Activated CD8-positive, alpha-beta memory T cell treated with anti-CD3 and anti-CD28 coated beads, Interleukin-2, amount 50 U/mL, for 24 hours (primary cell): ENCODE data around the gene ZNF79.
"Not testable (repeated sequence)": the region's sequence is repeated elsewhere in the genome, so short reads cannot be mapped to it uniquely, and the experiment has no call there.

Source experiments
- DNase-seq: peaks from one replicate; pipeline ENCODE4 v3.0.0-alpha.2; 2020; ENCODE audit errors: extremely low read depth

The ZNF79 gene

GRCh38 chr9:127455324-127455992, 31.3 kb downstream of the ZNF79 start:
- no peak for DNase-seq

- no peak for DNase-seq
Measured at GRCh38 chr9:127457191-127457878, 33.2 kb downstream of the ZNF79 start.

DNA sequence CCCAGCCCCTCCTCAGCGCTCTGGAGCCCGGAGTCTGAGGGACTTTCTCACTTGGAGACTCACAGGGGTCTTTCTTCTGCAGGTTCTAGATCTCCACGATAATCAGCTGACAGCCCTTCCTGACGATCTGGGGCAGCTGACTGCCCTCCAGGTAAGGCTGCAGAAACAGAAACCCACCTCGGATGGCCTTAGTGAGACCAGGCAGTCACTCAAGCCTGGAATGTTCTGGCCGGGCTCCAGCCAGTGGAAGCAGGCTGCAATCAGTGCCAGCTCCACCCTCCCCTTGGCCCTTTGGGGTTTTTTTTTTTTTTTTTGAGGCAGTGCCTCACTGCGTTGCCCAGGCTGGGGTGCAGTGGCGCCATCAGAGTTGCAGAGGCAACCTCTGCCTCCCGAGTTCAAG, 34.7 kb downstream of the ZNF79 start:
- no peak for DNase-seq

GRCh38 chr9:127463382-127463781, 39.2 kb downstream of the ZNF79 start:
- no peak for DNase-seq

DNA sequence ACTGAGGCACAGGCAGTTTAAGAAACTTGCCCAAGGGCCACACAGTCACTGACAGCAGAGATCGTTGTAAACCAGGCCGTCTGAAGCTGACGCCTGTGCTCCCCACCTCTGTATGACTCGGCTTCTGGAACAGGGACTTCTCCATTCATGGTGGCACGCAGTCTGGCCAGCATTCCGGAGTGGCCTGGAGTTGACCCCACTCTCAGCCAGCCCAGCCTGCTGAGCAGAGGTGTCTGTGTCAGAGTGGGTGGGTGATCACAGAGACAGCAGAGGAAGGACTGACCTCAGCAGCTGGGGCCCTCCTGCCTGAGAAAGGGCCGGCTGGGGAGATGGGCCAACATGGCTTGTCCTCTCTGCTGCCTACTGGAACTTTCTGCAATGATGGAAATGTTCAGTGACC, 39.7 kb downstream of the ZNF79 start:
- DNase-seq = no peak

GRCh38 chr9:127466407-127466917, 42.3 kb downstream of the ZNF79 start:
- DNase-seq = not testable (repeated sequence)

- DNase-seq = no peak
Measured at GRCh38 chr9:127467621-127468020, 43.4 kb downstream of the ZNF79 start.

- no peak for DNase-seq
Measured at GRCh38 chr9:127470662-127471061, 46.5 kb downstream of the ZNF79 start.

GRCh38 chr9:127473501-127473900, 49.3 kb downstream of the ZNF79 start:
- DNase-seq = no peak

DNA sequence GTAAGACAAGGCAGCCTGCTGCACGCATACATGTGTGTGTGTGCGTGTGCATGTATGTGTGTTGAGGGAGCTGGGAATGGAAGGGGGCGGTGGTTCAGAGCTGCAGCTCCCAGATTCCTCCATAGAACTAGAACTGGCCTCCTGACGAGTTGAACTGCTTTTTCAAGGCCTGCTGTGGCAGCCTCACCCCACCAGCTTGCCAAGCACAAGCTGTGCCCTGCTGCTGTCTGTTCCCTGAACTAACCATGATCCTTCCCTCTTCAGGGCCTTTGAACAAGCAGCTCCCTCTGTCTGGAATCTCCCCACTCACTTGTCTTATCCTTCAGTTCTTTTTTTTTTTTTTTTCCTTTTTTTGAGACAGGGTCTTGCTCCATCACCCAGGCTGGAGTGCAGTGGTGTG, 49.8 kb downstream of the ZNF79 start:
- DNase-seq = no peak

DNA sequence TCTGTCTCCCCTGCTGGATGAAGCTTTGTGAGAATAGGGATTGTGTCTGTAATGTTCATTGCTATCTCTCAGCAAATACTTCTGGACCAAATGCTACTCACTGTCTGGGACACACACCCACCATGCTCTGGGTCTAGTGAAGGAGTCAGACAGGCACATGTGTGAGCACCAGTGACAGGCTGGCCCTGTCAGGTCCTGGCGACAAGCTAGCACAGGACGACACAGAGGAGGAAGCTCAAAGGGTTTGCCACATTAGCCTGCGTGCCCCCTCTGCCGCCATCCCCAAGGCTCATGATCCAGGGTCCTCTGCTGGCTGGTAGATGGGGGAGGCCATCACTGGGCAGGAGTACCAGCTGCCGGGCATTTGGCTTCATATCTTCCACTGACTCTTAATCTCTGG, 50.4 kb downstream of the ZNF79 start:
- DNase-seq = no peak

DNA sequence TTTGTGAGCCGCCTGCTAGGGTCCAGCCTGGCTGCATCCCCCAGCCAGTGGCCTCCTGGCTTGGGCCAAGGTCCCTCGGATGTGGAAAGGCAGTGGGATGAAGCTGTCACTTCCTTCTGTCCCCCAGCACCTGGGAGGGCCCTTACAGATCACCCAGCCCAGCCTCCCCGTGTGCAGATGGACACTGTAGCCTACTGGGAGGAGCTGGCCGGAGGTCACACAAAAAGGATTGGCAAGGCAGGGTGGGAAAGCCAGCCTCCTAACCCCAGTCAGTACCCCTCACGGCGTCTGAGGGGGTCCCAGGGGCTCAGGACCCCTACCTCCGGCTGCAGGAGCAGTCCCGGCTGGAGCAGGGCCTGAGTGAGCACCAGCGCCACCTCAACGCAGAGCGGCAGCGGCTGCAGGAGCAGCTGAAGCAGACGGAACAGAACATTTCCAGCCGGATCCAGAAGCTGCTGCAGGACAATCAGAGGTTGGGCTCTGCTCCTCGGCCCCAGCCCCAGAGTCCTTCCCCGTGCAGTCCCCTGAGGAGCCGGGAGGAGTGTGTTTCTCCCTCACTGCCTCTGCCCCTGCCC, 55.4 kb downstream of the ZNF79 start:
- no peak for DNase-seq

DNA sequence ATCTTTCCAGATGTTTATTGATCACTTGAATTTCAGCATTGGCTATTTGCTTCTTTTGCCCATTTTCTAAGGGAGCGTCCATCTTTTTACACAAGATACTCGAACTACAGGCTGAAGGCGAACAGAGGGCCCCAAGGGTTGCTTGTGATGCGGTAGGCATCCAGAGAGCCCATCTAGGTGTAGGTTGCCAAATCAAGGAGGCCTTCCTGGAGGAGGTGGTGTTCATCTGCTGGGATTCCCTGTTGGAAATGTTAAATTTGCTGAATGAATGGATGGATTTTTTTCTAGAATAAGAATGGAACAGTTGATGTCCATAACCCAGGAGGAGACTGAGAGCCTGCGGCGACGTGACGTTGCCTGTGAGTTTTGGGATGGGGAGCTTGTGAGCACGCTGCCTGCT, 58.5 kb downstream of the ZNF79 start:
- DNase-seq = no peak

DNA sequence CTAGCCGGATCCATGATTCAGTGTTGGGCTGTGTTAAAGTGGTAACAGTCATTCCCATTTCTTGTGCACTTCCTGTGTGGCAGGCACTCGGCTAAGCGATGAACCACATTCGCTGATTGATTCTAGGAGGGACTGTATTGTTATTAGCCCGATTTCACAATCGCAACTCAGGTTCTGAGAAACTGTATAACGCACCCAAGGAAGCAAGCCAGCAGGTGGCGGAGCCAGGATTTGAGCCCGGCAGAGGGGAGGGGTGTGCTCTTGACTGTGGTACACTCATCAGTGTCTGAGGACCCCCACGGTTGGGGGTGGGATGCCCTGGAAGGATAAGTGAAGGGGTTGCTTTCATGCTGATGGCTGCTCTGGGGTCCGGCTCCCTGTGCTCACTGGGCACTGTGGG, 61.8 kb downstream of the ZNF79 start:
- no peak for DNase-seq

DNA sequence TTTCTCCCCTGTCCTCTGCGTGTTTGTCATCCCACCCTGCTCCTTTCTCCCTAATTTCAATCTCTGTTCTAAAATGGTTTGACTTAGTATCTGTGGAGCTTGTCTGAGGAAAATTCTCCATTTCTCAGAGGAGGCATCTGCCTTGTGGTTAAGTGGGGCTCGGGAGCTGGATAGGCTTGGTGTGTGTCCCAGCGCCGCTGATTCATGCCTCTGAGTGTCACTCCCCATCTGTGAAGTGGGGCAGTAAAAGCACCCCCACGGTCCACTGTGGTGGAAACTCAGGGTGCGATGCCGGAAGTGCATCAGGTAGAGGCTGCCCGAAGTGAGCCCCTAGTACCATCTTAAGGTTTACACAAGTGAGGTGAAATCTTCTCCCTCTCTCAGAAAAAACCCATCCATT, 64.8 kb downstream of the ZNF79 start:
- no peak for DNase-seq

DNA sequence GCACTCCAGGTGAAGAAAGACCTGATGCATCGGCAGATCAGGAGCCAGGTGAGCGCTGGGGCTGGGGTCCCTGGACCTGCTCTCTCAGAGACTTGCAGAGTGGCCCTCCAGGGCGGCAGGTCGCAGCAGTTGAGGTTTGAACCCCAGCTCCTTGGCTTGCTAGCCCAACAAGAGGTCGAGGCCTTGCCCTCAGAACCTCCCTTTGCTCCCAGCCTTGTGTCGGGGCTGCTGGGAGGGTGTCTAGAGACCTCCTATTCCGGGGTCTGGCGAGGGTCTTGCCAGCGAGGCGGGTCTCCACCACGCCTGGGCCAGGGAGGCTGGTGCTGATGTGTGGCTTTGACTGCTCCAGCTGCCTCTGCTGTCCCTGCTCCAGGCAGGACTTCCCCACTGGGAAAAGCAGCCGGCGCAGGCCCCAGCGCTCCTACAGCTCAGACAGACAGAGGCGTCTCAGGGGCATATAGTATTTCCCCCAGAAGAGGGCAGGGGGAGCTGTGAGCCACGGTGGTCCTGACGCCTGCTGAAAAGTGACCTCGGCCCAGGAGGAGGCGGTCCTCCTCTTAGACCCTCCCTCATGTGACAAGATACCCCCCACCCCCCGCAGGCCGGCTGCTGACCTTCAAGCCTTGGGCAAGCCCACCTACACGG, 65.4 kb downstream of the ZNF79 start:
- no peak for DNase-seq

DNA sequence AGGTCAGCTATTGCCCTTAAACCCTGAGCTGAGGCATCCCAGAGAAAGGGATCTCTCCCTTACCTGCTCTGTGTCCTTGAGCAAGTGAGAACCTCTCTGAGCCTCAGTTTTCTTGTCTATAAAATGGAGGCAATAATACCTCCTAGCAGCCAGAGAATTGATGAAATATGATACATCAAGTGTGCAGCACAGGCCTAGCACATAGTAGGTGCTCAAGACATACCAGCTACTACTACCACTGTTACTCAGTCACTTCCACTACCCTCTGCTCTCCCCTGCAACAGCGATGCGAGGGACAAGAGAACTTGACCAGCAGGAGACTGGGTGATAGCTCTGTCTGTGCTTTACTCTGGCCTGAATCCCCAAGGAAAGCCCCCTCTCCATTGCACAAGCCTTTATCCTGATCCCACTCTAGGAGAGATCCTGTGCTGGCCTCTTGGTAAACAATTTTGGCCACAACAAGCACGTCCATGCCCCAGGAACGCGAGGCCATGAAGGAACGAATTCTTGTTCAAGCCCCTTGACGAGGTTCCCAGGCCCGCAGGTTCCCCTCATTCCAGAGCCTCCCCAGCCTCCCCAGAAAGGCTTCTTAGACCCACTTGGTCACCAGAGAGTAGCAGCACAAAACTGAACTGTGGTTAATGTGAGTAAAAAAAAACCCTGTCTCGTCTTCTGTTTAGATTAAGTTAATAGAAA, 66.5 kb downstream of the ZNF79 start:
- no peak for DNase-seq

GRCh38 chr9:127491516-127491915, 67.3 kb downstream of the ZNF79 start:
- DNase-seq = no peak

GRCh38 chr9:127492616-127493015, 68.4 kb downstream of the ZNF79 start:
- DNase-seq = no peak

GRCh38 chr9:127493592-127494303, 69.6 kb downstream of the ZNF79 start:
- no peak for DNase-seq

GRCh38 chr9:127494304-127494702, 70.1 kb downstream of the ZNF79 start:
- DNase-seq = no peak
